ENCODE measurements around the gene RAI2.
"Not testable (repeated sequence)": the region's sequence is repeated elsewhere in the genome, so short reads cannot be mapped to it uniquely, and the experiment has no call there.

Gene RAI2

DNA sequence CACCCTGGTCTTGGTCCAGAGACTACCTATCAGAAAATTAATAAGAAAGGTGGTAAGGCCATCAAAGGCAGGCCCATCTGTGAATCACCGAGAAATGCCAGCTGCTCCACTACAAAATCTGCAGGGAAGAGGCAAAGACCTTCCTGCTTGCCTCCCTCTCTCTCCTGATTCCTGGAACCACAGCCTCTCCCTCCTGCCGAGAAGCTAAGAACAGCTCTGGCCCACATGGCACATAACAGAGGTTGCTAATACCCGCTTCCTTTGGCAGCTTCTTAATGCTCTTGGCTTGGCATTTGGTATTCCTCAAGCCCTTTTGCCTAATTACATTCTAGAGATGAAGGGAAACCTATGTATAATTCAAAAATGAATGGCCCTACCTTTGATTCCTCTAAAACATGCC, 32.9 kb downstream of the RAI2 start:
- no peak for DNase-seq

GRCh38 chrX:17826609-17827496, 34.2 kb downstream of the RAI2 start:
- no peak for DNase-seq

GRCh38 chrX:17824980-17825379, 36.1 kb downstream of the RAI2 start:
- DNase-seq, result no peak

- DNase-seq, result no peak
Measured at GRCh38 chrX:17822351-17822750, 38.7 kb downstream of the RAI2 start.

DNA sequence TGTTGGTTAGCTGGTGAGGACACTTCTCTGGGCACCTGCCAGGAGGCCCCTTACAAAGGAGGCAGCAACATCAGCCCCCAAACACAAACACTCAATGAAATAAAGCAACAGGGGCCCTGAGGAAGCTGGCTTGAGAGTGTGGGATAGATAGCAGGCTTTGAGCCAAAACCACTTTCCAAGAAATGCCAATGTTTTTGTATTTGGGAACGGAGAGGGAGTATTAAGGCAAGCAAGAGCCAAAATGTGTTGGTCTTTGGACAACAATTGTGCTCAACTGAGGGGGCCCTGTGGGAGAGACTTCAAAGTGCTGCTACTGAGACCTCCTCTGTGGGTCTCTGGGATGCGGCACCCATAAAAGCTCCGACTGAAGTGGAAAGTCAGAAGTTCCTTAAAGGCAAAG, 41.0 kb downstream of the RAI2 start:
- no peak for DNase-seq

- no peak for DNase-seq
Measured at GRCh38 chrX:17818726-17819125, 42.4 kb downstream of the RAI2 start.

DNA sequence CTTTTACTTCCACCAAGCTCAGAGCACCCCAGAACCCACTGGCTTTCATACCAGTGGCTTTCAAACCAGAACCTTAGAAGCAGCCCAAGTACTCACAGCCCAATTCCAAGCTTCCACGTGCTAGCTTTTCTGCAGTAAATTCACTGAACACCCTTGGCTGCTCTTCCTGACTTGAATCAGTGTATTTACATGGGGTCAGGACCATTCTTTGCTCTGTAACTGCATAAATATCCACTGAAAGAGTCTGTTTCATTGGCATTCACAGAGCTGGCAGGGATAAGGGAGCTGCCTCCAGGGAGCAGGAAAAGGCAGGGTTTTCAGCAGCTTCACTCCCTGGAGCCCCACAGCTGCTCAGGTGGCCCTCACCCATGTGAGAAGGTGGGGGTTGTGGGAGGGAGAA, 43.8 kb downstream of the RAI2 start:
- DNase-seq, result no peak

DNA sequence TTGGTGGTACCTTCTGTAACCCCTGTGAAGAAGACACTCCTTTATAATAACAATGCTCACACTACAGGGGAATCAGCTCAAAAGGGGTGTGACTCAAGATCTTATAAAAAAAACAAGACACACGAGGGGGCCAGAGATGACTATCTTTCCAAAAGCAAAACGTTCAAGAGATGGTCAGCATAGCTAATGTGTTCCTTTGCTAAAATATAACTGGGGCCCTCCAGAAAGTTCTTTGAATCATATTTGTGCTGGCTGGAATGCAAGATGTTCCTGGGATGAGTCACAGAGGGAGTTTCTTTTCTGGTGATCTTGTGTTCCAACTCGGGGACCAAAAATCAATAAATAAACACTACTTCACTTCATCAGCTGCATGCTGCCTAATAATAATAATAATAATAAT, 46.5 kb downstream of the RAI2 start:
- no peak for DNase-seq

DNA sequence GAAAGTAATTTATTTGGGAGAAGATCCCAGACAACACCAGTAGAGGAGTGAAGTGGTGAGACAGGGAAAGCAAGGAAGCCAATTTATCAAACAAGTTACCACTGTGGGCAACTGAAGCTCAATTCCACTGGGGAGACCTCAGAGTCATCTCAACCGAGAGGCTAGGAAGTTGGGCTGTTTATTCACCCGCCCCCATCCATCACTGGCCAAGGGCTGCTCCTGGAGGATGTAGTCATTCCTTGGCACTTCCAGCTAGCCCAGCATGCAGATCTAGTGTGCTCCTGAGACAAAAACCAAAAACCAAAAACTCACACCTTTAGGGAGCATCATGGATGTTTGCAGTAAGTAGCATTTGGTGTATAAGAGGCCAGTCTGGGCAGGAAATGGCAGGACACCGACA, 47.0 kb downstream of the RAI2 start:
- no peak for DNase-seq

DNA sequence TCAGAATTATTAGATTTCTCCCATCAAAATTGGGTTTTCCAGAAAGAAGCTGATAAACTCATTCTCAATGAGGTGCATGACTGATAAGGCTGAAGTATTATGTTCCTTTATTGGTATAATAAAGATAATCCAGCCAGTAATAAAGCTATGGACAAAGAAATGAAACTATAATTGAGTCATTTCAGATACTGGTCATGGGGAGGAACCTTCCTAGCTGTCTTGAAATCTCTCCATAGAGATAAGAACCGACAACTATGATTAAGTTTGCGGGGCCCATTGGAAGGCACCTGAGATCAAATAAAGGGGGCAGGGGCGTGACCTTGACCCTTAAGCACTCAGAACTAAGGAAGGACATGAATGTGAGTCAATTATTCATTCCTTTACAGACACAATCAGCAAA, 47.8 kb downstream of the RAI2 start:
- no peak for DNase-seq

- DNase-seq, result no peak
Measured at GRCh38 chrX:17812763-17813162, 48.3 kb downstream of the RAI2 start.

- DNase-seq, result no peak
Measured at GRCh38 chrX:17809984-17810383, 51.1 kb downstream of the RAI2 start.

GRCh38 chrX:17809273-17809672, 51.8 kb downstream of the RAI2 start:
- DNase-seq, result no peak

- no peak for DNase-seq
Measured at GRCh38 chrX:17805120-17805519, 56.0 kb downstream of the RAI2 start.

DNA sequence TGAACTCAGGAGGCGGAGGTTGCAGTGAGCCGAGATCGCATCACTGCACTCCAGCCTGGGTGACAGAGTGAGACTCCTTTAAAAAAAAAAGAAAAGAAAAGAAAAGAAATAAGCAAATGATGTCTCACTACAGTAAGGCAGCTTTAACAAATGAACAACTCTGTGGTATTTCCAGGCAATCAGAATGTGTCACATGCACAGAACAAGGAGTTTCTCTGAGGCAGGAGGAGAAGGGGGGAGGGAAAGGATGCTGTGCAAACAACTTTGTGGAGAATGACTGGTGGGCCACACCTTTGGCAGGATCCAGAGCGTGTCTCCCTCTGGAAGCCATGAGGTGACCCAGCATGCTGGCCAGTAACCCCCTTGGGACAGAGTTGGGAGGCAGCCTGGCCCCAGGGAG, 57.6 kb downstream of the RAI2 start:
- no peak for DNase-seq

DNA sequence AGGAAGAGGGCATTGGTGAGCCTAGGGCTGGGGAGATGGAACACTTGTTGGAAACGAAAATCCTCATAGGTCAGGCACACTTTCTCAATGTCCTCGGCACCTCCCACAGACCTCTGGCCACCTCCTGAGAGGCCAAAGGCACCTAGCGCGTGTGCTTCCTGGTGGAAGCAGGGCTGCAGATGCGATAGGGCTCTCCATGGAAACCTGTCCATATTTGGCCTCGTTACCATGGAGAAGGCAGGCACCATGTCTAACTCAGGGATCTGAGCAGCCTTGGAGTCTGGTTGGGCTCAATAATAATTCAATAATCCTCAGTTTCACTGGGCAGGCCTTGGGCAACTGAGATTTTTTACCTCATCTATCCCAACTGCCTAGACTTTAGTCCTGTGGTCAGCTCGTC, 58.3 kb downstream of the RAI2 start:
- DNase-seq, result no peak

GRCh38 chrX:17801431-17801830, 59.7 kb downstream of the RAI2 start:
- no peak for DNase-seq

GRCh38 chrX:17798921-17799320, 62.2 kb downstream of the RAI2 start:
- no peak for DNase-seq

DNA sequence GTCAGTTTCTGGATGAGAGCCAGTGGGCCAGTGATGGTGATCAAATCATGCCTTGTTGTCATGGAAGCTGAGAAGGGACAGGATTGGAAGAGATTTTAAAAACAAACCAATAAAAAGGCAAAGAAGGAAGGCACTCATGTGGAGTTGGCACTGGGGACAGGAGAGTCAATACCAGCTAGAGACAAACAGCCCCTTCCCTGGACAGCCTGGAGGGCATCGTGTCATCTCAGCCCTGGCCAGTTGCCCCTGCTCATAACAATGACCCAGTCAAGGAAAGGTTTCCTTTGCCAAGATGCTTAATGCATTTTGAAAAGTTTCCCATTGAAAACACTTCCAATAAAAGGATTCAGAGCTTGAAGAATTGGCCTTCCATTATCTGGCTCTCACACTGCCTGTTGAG, 68.3 kb downstream of the RAI2 start:
- DNase-seq, result no peak

DNA sequence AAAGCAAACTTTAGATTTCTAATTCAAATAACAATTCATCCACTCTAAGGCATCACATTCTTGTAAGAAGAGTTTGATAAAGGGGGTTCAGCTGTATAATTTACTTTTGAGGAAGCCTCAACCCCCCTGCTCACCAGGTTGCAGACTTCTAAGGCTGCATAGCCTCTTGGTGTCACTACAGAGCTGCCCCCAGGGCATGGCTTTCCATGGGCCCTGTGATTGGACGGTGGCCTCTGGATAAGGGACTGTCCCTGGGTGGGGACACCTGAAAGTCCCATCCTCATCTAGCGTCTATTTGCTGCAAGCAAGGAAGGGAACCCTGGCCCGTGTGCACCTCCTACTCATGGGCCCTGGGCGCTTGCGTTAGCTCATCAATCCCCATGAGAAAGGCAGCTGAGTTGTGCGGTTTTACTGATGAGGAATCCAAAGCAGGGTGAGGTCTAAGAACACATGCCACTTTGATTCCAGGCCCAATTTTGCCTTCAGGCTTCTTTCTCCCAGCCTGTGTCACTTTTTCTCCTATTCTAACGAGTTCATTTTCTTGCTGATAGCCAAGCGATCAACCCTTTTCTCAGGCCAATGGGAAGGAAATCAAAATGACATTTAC, 72.0 kb downstream of the RAI2 start:
- no peak for DNase-seq

DNA sequence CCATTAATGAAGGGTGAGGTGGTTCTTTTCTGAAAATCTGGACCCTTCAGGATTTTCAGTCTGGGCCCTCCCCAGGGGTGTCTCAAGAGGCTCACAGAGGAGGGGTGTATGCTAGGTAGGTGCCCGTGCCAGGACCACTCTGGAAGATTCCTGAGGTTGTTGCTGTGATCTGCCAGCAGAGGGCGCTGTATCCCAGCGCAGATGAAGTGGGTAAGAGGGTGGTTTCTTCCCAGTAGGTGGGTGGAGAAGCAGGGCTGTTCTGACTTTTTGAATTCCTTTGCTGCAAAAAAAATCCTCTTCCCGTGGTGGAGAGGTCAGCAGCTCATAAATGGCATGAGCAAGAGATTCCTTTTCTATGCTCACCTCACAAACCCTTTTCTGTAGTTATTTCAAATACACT, 72.7 kb downstream of the RAI2 start:
- DNase-seq, result peak; percentile 26

DNA sequence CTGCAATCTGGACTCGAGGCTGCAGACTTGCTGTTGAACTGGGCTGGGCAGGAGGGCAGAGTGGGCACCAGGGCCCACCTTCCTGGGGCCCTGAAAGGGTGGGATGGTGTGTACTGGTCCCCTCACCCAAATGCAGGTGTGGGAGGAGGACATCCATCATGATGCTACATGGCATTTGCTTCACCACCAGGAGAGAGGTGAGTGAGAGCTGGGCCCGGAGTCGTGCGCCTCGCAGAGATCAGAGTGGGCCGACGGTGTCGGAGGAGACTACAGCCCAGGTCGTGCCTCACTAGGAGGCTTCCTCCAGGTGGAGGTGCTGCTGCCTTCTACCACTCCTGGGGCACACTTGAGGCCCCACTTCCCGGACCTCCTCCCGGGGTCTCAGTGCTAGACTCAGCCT, 73.5 kb downstream of the RAI2 start:
- DNase-seq, result no peak

GRCh38 chrX:17786554-17787347, 74.3 kb downstream of the RAI2 start:
- not testable (repeated sequence) for DNase-seq

GRCh38 chrX:17779434-17779833, 81.7 kb downstream of the RAI2 start:
- DNase-seq, result no peak
